ENCODE measurements around the gene UBQLN4.

DNA sequence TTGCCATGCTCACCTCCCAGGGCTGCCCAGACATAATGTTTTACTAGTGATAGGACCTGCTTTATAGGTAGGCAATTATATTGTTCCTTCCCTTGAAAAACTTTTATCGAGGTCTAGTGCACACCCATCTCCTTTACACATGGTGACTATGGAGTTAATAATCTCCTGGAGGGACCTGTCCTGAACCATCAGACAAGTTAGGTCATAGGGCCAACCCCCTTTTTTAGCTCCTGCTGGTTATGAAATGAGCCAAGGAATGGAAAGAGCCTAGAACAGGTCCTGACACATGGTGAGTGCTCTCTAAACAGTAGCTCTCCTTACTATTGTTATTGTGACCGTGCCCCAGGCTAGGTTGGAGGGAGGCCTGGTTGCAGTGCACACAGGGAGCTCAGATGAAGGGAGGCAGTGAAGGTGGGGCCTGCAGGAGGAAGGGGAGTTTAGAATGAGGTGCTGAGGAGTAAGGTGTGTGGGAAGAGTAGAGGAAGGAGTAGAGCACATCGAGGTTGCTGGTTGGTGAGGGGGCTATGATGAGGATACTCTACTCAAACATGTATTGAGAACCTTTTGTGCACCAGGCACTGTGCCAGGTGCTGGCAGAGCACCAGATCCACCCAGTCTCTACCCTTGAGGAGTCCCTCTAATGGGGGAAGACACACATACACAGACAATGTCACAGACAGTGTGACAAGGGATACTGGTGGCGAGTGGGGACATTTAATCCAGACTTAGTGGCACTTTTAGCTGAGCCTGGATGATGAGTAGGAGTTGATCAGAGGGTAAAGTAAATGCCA is 46.8 kb upstream of the UBQLN4 start:
- no peak for TF ChIP-seq CTCF (IDR thresholded peaks at IDR 0.05)
- no peak for TF ChIP-seq POLR2A (IDR thresholded peaks at IDR 0.05)
- no peak for TF ChIP-seq POLR2AphosphoS5 (IDR thresholded peaks at IDR 0.05)

Data from breast epithelium (tissue), 3 donors.